Lower leg skin (tissue), 4 donors: ENCODE results near the gene SCRN2. TPM values are rescaled to one million over a fixed set of nuclear protein-coding genes. Genes with fewer than 3 reads are reported as not detected.

Experiments used
- DNase-seq, 2 donors: peaks; one replicate each; pipeline ENCODE4 v3.0.0-alpha.2; 2019; ENCODE audit warnings: low spot score in 2 of 2
- H3K4me3 ChIP-seq: fragments of 200-600 bp; sonication (generic); 2 replicates; pipeline ENCODE4 v1.5.1; 2017; ENCODE audit warnings: mild to moderate bottlenecking, low read depth; ENCODE audit not compliant: poor library complexity, severe bottlenecking
- CTCF ChIP-seq, 3 donors: fragments of 450-650 bp; IDR thresholded peaks; one replicate each; pipeline ENCODE4 v1.5.1; 2016; ENCODE audit warnings: antibody characterized with exemption in 3 of 3, mild to moderate bottlenecking in 3 of 3, moderate library complexity in 2 of 3
- POLR2A ChIP-seq, 2 donors: fragments of 450-650 bp; IDR thresholded peaks; one replicate each; pipeline ENCODE4 v1.6.1; 2016 to 2017; ENCODE audit warnings: antibody characterized with exemption in 2 of 2, mild to moderate bottlenecking in 1 of 2, moderate library complexity in 1 of 2
- WGBS, 2 donors: methylation state at CpG; one replicate each; pipeline ENCODE4 v1.1.5; 2018; 5-methylcytosine and 5-hydroxymethylcytosine counted together
- intact Hi-C: fragments of 100-400 bp; cut with DNase I; formaldehyde crosslinking; loops from one replicate; pipeline ENCODE4 v1.15.0; 2023; ENCODE audit warnings: low total_unique reads
- total RNA-seq, 4 donors: library from RNA; depleted of rRNA; stranded (reverse); fragments of >200 nt; gene quantifications; one replicate each; pipeline ENCODE4 v1.1.0, GENCODE V29; 2016

SCRN2 gene
- total RNA-seq, 4 donors from 2014 or later = 23.1 to 37.9 (median 28.3) TPM

GRCh38 chr17:47846716-47847340 lies 5.8 kb upstream of the SCRN2 start:
- WGBS, 2 donors = 15 to 28% methylated on average over 31 of the region's 31 CpGs
- intact Hi-C loops = no loop called here
- no peak for DNase-seq
- H3K4me3 ChIP-seq = no peak overlapping the region
- no peak for TF ChIP-seq POLR2A (IDR thresholded peaks at IDR 0.05)
- TF ChIP-seq CTCF (IDR thresholded peaks at IDR 0.05) = no peak

- H3K4me3 ChIP-seq = no peak overlapping the region
- DNase-seq = no peak
- intact Hi-C loops = no loop called here
- 71 to 80% methylated on average over 3 of the region's 3 CpGs for WGBS, 2 donors
- no peak for TF ChIP-seq CTCF (IDR thresholded peaks at IDR 0.05)
- no peak for TF ChIP-seq POLR2A (IDR thresholded peaks at IDR 0.05)
Measured at GRCh38 chr17:47845716-47846075, 4.6 kb upstream of the SCRN2 start.

GRCh38 chr17:47844814-47845715 lies 4.0 kb upstream of the SCRN2 start:
- TF ChIP-seq CTCF (IDR thresholded peaks at IDR 0.05) = no peak
- TF ChIP-seq POLR2A (IDR thresholded peaks at IDR 0.05) = no peak
- intact Hi-C loops = no loop called here
- no peak overlapping the region for H3K4me3 ChIP-seq
- 71 to 78% methylated on average over 4 of the region's 4 CpGs for WGBS, 2 donors
- no peak for DNase-seq

GRCh38 chr17:47844227-47844626 lies 3.2 kb upstream of the SCRN2 start:
- no peak for TF ChIP-seq POLR2A (IDR thresholded peaks at IDR 0.05)
- TF ChIP-seq CTCF (IDR thresholded peaks at IDR 0.05) = no peak
- intact Hi-C loops = no loop called here
- DNase-seq = no peak
- WGBS, 2 donors = 62 to 67% methylated on average over 5 of the region's 5 CpGs
- no peak overlapping the region for H3K4me3 ChIP-seq

GRCh38 chr17:47843391-47843730 lies 2.3 kb upstream of the SCRN2 start:
- no peak for TF ChIP-seq CTCF (IDR thresholded peaks at IDR 0.05)
- TF ChIP-seq POLR2A (IDR thresholded peaks at IDR 0.05) = no peak
- no peak overlapping the region for H3K4me3 ChIP-seq
- 20 to 21% methylated on average over 3 to 6 of the region's 6 CpGs for WGBS, 2 donors
- no peak for DNase-seq
- intact Hi-C loops = no loop called here
